Measurements from ENCODE around the gene ASTN1.

Gene ASTN1

DNA sequence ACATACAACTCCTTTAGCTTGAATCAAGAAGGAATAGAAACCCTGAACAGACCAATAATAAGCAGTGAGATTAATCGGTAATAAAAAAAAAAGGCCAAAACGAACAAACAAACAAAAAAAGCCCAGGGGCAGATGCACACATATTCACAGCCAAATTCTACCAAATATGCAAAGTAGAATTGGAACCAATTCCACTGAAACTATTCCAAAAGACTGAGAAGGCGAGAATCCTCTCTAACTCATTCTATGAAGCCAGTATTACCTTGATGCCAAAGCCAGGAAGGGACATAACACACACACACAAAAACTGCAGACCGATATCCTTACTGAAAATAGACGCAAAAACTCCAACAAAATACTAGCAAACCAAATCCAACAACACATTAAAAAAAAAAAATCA is 161.6 kb downstream of the ASTN1 start:
- Histone ChIP-seq H3K9ac (ENCODE audit: low read length in 5 of 5) (no peak overlapping the region), H3K27ac (ENCODE audit: low read depth, low read length) (no peak overlapping the region), H3K9me3 (ENCODE audit: control insufficient read depth in 5 of 5, low read length in 5 of 5) (no peaks in the 10 kb centered on the region), H3K36me3 (ENCODE audit: control insufficient read depth in 5 of 5, insufficient read depth in 5 of 5, low read length in 5 of 5) (no peaks in the 10 kb centered on the region), H3K4me1 (ENCODE audit: control insufficient read depth in 5 of 5, insufficient read depth in 5 of 5, low read length in 5 of 5) (peaks cover 0 to 5% (median 0%) of the 10 kb centered on the region in 5 donors), H3K4me3 (ENCODE audit: low read depth in 1 of 5, low read length in 5 of 5) (no peak overlapping the region), H3K27me3 (ENCODE audit: control insufficient read depth in 5 of 5, insufficient read depth in 4 of 5, low read length in 5 of 5) (peaks cover 0 to 3% (median 0%) of the 10 kb centered on the region in 5 donors)

- Histone ChIP-seq H3K36me3 (ENCODE audit: control insufficient read depth in 5 of 5, insufficient read depth in 5 of 5, low read length in 5 of 5) (no peaks in the 10 kb centered on the region), H3K4me3 (ENCODE audit: low read depth in 1 of 5, low read length in 5 of 5) (no peak overlapping the region), H3K9me3 (ENCODE audit: control insufficient read depth in 5 of 5, low read length in 5 of 5) (no peaks in the 10 kb centered on the region), H3K27ac (ENCODE audit: low read depth, low read length) (no peak overlapping the region), H3K9ac (ENCODE audit: low read length in 5 of 5) (no peak overlapping the region), H3K27me3 (ENCODE audit: control insufficient read depth in 5 of 5, insufficient read depth in 4 of 5, low read length in 5 of 5) (peaks cover 0 to 3% (median 0%) of the 10 kb centered on the region in 5 donors), H3K4me1 (ENCODE audit: control insufficient read depth in 5 of 5, insufficient read depth in 5 of 5, low read length in 5 of 5) (no peaks in the 10 kb centered on the region)
These were observed 163.0 kb downstream of the ASTN1 start for GRCh38 chr1:177001556-177001955.

GRCh38 chr1:176998183-176998795 is 166.2 kb downstream of the ASTN1 start:
- H3K36me3 ChIP-seq (ENCODE audit: control insufficient read depth in 5 of 5, insufficient read depth in 5 of 5, low read length in 5 of 5): no peaks in the 10 kb centered on the region
- no peak overlapping the region for H3K4me3 ChIP-seq (ENCODE audit: low read depth in 1 of 5, low read length in 5 of 5)
- no peaks in the 10 kb centered on the region for H3K4me1 ChIP-seq (ENCODE audit: control insufficient read depth in 5 of 5, insufficient read depth in 5 of 5, low read length in 5 of 5)
- no peak overlapping the region for H3K9ac ChIP-seq (ENCODE audit: low read length in 5 of 5)
- H3K9me3 ChIP-seq (ENCODE audit: control insufficient read depth in 5 of 5, low read length in 5 of 5): no peaks in the 10 kb centered on the region
- H3K27ac ChIP-seq (ENCODE audit: low read depth, low read length): no peak overlapping the region
- peaks cover 0 to 5% (median 0%) of the 10 kb centered on the region in 5 donors for H3K27me3 ChIP-seq (ENCODE audit: control insufficient read depth in 5 of 5, insufficient read depth in 4 of 5, low read length in 5 of 5)

DNA sequence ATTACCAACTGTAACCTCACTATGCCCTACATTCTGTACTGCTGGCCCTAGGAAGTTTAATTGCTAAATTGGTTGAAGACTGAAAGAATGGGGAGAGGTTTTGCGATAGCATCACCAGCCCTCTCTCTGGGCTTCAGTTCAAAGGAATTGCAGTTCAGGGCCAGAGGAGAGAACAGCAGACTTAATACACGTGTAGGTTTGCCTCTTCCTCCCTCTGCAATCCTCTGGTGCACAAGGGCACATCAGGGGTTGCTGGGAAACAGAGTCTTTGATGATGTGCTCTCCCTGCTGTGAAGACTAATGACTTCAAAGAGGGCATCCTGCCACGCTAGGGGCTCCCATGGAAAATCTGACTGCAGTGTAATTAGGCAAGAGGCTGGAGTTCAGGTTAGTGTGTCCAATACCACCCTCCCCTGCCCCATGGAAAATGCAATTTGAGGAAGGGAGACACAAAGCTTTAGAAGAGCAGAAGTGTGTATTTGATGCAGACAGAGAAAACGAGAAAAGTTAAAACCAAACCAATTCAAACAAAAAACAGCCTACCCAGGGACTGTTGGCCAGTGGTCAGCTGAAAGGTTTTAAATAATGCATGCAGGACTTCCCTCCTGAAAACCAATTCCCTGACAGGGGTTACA is 167.9 kb downstream of the ASTN1 start:
- Histone ChIP-seq H3K36me3 (ENCODE audit: control insufficient read depth in 5 of 5, insufficient read depth in 5 of 5, low read length in 5 of 5) (no peaks in the 10 kb centered on the region), H3K9me3 (ENCODE audit: control insufficient read depth in 5 of 5, low read length in 5 of 5) (no peaks in the 10 kb centered on the region), H3K4me1 (ENCODE audit: control insufficient read depth in 5 of 5, insufficient read depth in 5 of 5, low read length in 5 of 5) (no peaks in the 10 kb centered on the region)

DNA sequence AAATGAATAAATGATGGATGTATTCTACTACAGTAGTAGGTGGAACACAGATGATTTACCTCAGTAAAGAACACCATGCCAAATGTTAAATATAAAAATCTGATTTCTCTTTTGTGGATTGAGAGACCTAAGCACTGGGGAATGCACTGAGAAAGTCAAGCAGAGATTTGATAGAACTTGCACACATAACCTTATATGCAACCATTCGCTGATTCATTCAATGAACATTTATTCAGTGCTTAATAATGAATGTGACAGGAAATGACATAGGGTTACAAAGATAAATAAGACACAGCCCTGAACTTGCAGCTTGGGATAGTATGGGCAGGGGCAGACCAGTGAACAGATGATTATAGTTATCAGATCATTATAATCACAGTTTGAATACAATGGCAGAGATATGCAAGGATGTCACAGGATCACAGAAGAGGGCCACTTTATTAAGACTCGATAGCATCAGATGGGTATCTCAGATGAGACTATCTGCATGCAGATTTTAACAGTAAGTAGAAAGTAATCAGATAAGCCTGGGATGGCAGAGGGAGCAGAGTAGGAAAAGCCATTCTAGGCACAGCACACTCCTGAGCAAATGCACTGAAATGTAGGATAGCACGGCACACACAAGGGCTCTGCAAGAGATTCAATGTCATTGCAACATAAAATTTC is 169.4 kb downstream of the ASTN1 start:
- H3K36me3 ChIP-seq (ENCODE audit: control insufficient read depth in 5 of 5, insufficient read depth in 5 of 5, low read length in 5 of 5): no peaks in the 10 kb centered on the region
- H3K9ac ChIP-seq (ENCODE audit: low read length in 5 of 5): no peak overlapping the region
- H3K4me1 ChIP-seq (ENCODE audit: control insufficient read depth in 5 of 5, insufficient read depth in 5 of 5, low read length in 5 of 5): no peaks in the 10 kb centered on the region
- H3K4me3 ChIP-seq (ENCODE audit: low read depth in 1 of 5, low read length in 5 of 5): no peak overlapping the region
- peaks cover 0 to 5% (median 0%) of the 10 kb centered on the region in 5 donors for H3K27me3 ChIP-seq (ENCODE audit: control insufficient read depth in 5 of 5, insufficient read depth in 4 of 5, low read length in 5 of 5)
- H3K9me3 ChIP-seq (ENCODE audit: control insufficient read depth in 5 of 5, low read length in 5 of 5): no peaks in the 10 kb centered on the region
- H3K27ac ChIP-seq (ENCODE audit: low read depth, low read length): no peak overlapping the region

More for the DNA sequence above, 167.9 kb downstream of the ASTN1 start:
- Histone ChIP-seq H3K4me3 (ENCODE audit: low read depth in 1 of 5, low read length in 5 of 5) (no peak overlapping the region), H3K27me3 (ENCODE audit: control insufficient read depth in 5 of 5, insufficient read depth in 4 of 5, low read length in 5 of 5) (peaks cover 0 to 5% (median 0%) of the 10 kb centered on the region in 5 donors), H3K27ac (ENCODE audit: low read depth, low read length) (no peak overlapping the region), H3K9ac (ENCODE audit: low read length in 5 of 5) (no peak overlapping the region)

DNA sequence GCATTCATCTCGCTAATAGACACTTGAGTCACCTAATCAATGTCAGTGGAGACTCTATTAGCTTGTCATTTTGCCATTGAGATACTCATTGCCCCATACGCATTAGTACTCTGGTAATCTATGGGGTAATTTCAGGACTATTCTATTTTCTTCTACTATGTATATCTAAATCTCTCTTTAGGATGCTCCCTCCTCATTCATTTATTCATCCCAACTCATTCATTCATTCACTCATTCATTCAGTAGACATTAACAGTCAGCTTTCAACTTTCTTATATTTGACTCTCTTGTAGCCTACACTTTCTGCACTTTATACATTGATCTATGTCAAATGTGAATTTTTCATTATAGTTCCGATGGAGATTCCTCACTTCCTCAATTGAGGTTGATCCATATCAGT is 170.9 kb downstream of the ASTN1 start:
- H3K4me1 ChIP-seq (ENCODE audit: control insufficient read depth in 5 of 5, insufficient read depth in 5 of 5, low read length in 5 of 5): no peaks in the 10 kb centered on the region
- no peaks in the 10 kb centered on the region for H3K36me3 ChIP-seq (ENCODE audit: control insufficient read depth in 5 of 5, insufficient read depth in 5 of 5, low read length in 5 of 5)
- peaks cover 0 to 5% (median 0%) of the 10 kb centered on the region in 5 donors for H3K27me3 ChIP-seq (ENCODE audit: control insufficient read depth in 5 of 5, insufficient read depth in 4 of 5, low read length in 5 of 5)
- no peak overlapping the region for H3K4me3 ChIP-seq (ENCODE audit: low read depth in 1 of 5, low read length in 5 of 5)
- no peaks in the 10 kb centered on the region for H3K9me3 ChIP-seq (ENCODE audit: control insufficient read depth in 5 of 5, low read length in 5 of 5)
- H3K27ac ChIP-seq (ENCODE audit: low read depth, low read length): no peak overlapping the region
- H3K9ac ChIP-seq (ENCODE audit: low read length in 5 of 5): no peak overlapping the region

GRCh38 chr1:176989754-176990153 is 174.8 kb downstream of the ASTN1 start:
- Histone ChIP-seq H3K4me1 (ENCODE audit: control insufficient read depth in 5 of 5, insufficient read depth in 5 of 5, low read length in 5 of 5) (no peaks in the 10 kb centered on the region), H3K4me3 (ENCODE audit: low read depth in 1 of 5, low read length in 5 of 5) (no peak overlapping the region), H3K36me3 (ENCODE audit: control insufficient read depth in 5 of 5, insufficient read depth in 5 of 5, low read length in 5 of 5) (no peaks in the 10 kb centered on the region), H3K27me3 (ENCODE audit: control insufficient read depth in 5 of 5, insufficient read depth in 4 of 5, low read length in 5 of 5) (no peaks in the 10 kb centered on the region), H3K27ac (ENCODE audit: low read depth, low read length) (no peak overlapping the region), H3K9me3 (ENCODE audit: control insufficient read depth in 5 of 5, low read length in 5 of 5) (no peaks in the 10 kb centered on the region), H3K9ac (ENCODE audit: low read length in 5 of 5) (no peak overlapping the region)

DNA sequence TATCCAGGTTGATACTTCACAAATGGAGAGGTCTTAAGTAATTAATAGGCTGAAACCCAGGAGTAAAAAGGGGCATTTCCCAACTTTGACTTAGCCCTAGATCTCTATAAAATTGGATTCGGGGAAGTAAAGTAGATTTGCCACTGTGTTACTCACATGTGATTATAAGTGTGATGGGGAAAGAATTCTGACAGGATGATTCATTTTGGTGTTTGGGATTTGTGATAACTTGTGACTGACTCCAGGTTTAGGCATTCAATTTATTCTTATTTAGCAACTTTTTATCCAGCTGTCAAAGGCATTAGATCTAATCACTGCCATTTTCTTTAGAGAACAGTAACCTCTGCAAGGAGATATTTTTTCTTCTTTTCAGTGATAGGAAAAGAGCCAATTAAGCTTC is 175.5 kb downstream of the ASTN1 start:
- Histone ChIP-seq H3K27ac (ENCODE audit: low read depth, low read length) (no peak overlapping the region), H3K4me3 (ENCODE audit: low read depth in 1 of 5, low read length in 5 of 5) (no peak overlapping the region), H3K9me3 (ENCODE audit: control insufficient read depth in 5 of 5, low read length in 5 of 5) (no peaks in the 10 kb centered on the region), H3K4me1 (ENCODE audit: control insufficient read depth in 5 of 5, insufficient read depth in 5 of 5, low read length in 5 of 5) (no peaks in the 10 kb centered on the region), H3K9ac (ENCODE audit: low read length in 5 of 5) (no peak overlapping the region), H3K27me3 (ENCODE audit: control insufficient read depth in 5 of 5, insufficient read depth in 4 of 5, low read length in 5 of 5) (no peaks in the 10 kb centered on the region), H3K36me3 (ENCODE audit: control insufficient read depth in 5 of 5, insufficient read depth in 5 of 5, low read length in 5 of 5) (no peaks in the 10 kb centered on the region)

DNA sequence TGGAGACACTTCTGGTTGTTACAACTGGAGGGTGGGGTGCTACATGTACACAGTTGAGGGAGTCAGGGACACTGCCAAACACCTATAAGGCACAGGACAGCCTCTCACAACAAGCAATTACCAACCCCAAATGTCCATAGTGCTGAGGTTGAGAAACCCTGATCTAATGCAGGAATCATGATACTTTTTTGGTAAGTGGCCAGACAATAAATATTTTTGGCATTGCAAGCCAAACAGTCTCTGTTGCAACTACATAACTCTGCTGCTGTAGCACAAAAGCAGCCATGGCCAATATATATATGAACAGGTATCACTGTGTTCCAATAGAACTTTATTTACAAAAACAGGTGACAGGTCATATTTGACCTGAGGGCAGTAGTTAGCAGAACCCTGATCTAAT is 177.5 kb downstream of the ASTN1 start:
- no peaks in the 10 kb centered on the region for H3K36me3 ChIP-seq (ENCODE audit: control insufficient read depth in 5 of 5, insufficient read depth in 5 of 5, low read length in 5 of 5)
- no peak overlapping the region for H3K9ac ChIP-seq (ENCODE audit: low read length in 5 of 5)
- no peak overlapping the region for H3K4me3 ChIP-seq (ENCODE audit: low read depth in 1 of 5, low read length in 5 of 5)
- no peaks in the 10 kb centered on the region for H3K9me3 ChIP-seq (ENCODE audit: control insufficient read depth in 5 of 5, low read length in 5 of 5)
- no peaks in the 10 kb centered on the region for H3K27me3 ChIP-seq (ENCODE audit: control insufficient read depth in 5 of 5, insufficient read depth in 4 of 5, low read length in 5 of 5)
- no peak overlapping the region for H3K27ac ChIP-seq (ENCODE audit: low read depth, low read length)
- H3K4me1 ChIP-seq (ENCODE audit: control insufficient read depth in 5 of 5, insufficient read depth in 5 of 5, low read length in 5 of 5): no peaks in the 10 kb centered on the region

DNA sequence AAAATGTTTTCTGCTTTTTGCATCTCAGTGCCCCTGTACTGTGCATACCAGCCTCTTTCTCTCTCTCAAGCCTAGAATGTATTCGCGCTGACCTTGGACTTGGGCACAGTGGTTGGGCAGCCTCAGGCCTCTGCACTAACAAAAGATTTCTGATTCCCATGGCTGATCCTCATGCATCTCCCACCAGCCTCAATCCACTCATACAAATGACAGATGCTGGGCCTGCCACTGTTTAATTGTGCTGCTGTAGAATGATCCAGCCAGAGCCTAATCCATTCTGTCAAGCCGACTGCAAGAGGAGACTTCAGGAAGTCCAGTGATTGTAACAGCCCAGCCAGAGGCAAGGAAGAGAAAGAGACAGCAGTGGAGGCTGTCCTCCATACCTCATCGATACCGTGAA is 180.8 kb downstream of the ASTN1 start:
- Histone ChIP-seq H3K4me3 (ENCODE audit: low read depth in 1 of 5, low read length in 5 of 5) (no peak overlapping the region), H3K27ac (ENCODE audit: low read depth, low read length) (no peak overlapping the region), H3K9me3 (ENCODE audit: control insufficient read depth in 5 of 5, low read length in 5 of 5) (no peaks in the 10 kb centered on the region), H3K36me3 (ENCODE audit: control insufficient read depth in 5 of 5, insufficient read depth in 5 of 5, low read length in 5 of 5) (no peaks in the 10 kb centered on the region), H3K4me1 (ENCODE audit: control insufficient read depth in 5 of 5, insufficient read depth in 5 of 5, low read length in 5 of 5) (no peaks in the 10 kb centered on the region), H3K9ac (ENCODE audit: low read length in 5 of 5) (no peak overlapping the region), H3K27me3 (ENCODE audit: control insufficient read depth in 5 of 5, insufficient read depth in 4 of 5, low read length in 5 of 5) (no peaks in the 10 kb centered on the region)

Data from subcutaneous abdominal adipose tissue (tissue), 5 donors.